GM12892 (cell line): Measurements from ENCODE around the gene LMBR1. TPM values are rescaled to one million over a fixed set of nuclear protein-coding genes. Genes with fewer than 3 reads are reported as not detected.
"Not testable (repeated sequence)": the region's sequence is repeated elsewhere in the genome, so short reads cannot be mapped to it uniquely, and the experiment has no call there.

Source experiments
- DNase-seq: peaks from one replicate; pipeline ENCODE4 v3.0.0; 2011; ENCODE audit not compliant: insufficient read length
- FAIRE-seq: peaks from 2 replicates; lab custom pipeline; 2011; peaks lifted over from hg19 to GRCh38; lab: Jason Lieb, UNC
- POLR2A ChIP-seq: IDR thresholded peaks from 2 replicates; pipeline ENCODE4 v1.6.1; 2011; ENCODE audit warnings: low read depth, low read length, control low read depth
- POLR2AphosphoS5 ChIP-seq: IDR thresholded peaks from 2 replicates; pipeline ENCODE4 v1.6.1; 2011; ENCODE audit warnings: low read depth, low read length, control low read depth
- TAF1 ChIP-seq: IDR thresholded peaks from 2 replicates; pipeline ENCODE4 v1.6.1; 2011; ENCODE audit warnings: low read depth, mild to moderate bottlenecking, control low read depth, low read length, borderline replicate concordance
- polyA plus RNA-seq: library from polyadenylated mRNA; unstranded; fragments of >200 nt; gene quantifications from one replicate; pipeline ENCODE4 v1.2.1, GENCODE V29; 2012; ENCODE audit warnings: missing spikeins, inconsistent platforms; ENCODE audit not compliant: missing spikeins

Gene LMBR1
- polyA plus RNA-seq: 19.0 TPM

- FAIRE-seq: peak; percentile 88
- TF ChIP-seq TAF1: peak; percentile 28; the same call in 1 of the 2 replicates
- peak; percentile 87 for TF ChIP-seq POLR2A
- TF ChIP-seq POLR2AphosphoS5: peak; percentile 50; the same call in 1 of the 2 replicates
- DNase-seq: peak; percentile 90
Measured at GRCh38 chr7:156892821-156893706, at the start of gene LMBR1. LMBR1 (minus strand) TSS chr7:156893183; CDS start chr7:156892993, 190 bp downstream.

GRCh38 chr7:156942708-156943090 lies 49.7 kb upstream of the LMBR1 start:
- DNase-seq (no peak), FAIRE-seq (no peak)
- no peak for TF ChIP-seq TAF1
- no peak for TF ChIP-seq POLR2A
- TF ChIP-seq POLR2AphosphoS5: no peak

GRCh38 chr7:156941393-156942182 lies 48.6 kb upstream of the LMBR1 start:
- FAIRE-seq (no peak), DNase-seq (no peak)
- TF ChIP-seq POLR2A (no peak), TAF1 (no peak), POLR2AphosphoS5 (no peak)

GRCh38 chr7:156940421-156941122 lies 47.6 kb upstream of the LMBR1 start:
- no peak for TF ChIP-seq POLR2AphosphoS5
- no peak for TF ChIP-seq TAF1
- TF ChIP-seq POLR2A: no peak
- no peak for FAIRE-seq
- DNase-seq: no peak

GRCh38 chr7:156936766-156937165 lies 43.8 kb upstream of the LMBR1 start:
- not testable (repeated sequence) for FAIRE-seq, DNase-seq

- FAIRE-seq: no peak
- TF ChIP-seq POLR2A: no peak
- TF ChIP-seq TAF1: no peak
- TF ChIP-seq POLR2AphosphoS5: no peak
- no peak for DNase-seq
Measured at GRCh38 chr7:156935250-156935649, 42.3 kb upstream of the LMBR1 start.

GRCh38 chr7:156932006-156932405 lies 39.0 kb upstream of the LMBR1 start:
- TF ChIP-seq TAF1 (no peak), POLR2A (no peak), POLR2AphosphoS5 (no peak)
- DNase-seq (no peak), FAIRE-seq (no peak)

GRCh38 chr7:156929789-156930539 lies 37.0 kb upstream of the LMBR1 start:
- TF ChIP-seq POLR2A: no peak
- TF ChIP-seq POLR2AphosphoS5: no peak
- TF ChIP-seq TAF1: no peak
- DNase-seq: no peak
- FAIRE-seq: no peak

- FAIRE-seq (no peak), DNase-seq (no peak)
- TF ChIP-seq POLR2A (no peak), TAF1 (no peak), POLR2AphosphoS5 (no peak)
Measured at GRCh38 chr7:156928406-156928747, 35.4 kb upstream of the LMBR1 start.

GRCh38 chr7:156927571-156928405 lies 34.8 kb upstream of the LMBR1 start:
- DNase-seq: no peak
- no peak for FAIRE-seq
- TF ChIP-seq POLR2A (no peak), POLR2AphosphoS5 (no peak), TAF1 (no peak)

GRCh38 chr7:156925821-156926220 lies 32.8 kb upstream of the LMBR1 start:
- not testable (repeated sequence) for DNase-seq, FAIRE-seq

- not testable (repeated sequence) for DNase-seq, FAIRE-seq
Measured at GRCh38 chr7:156922304-156922703, 29.3 kb upstream of the LMBR1 start.

GRCh38 chr7:156920487-156921373 lies 27.7 kb upstream of the LMBR1 start:
- DNase-seq: not testable (repeated sequence)

More at GRCh38 chr7:156920487-156921373, 27.7 kb upstream of the LMBR1 start:
- FAIRE-seq: not testable (repeated sequence)
